HCT116 (cell line): ENCODE data around the gene EHD4.

Source experiments
- CTCF ChIP-seq, 3 experiments: fragments of 200-600 bp in 1 of 3; sonication (generic) in 1 of 3; IDR thresholded peaks in 2 of 3; conservative IDR thresholded peaks in 1 of 3; 2 replicates each; pipeline ENCODE4 v1.5.1; 2012 to 2017; ENCODE audit warnings: low read depth in 2 of 3, low read length in 2 of 3, antibody characterized with exemption in 1 of 3, borderline replicate concordance in 1 of 3, control low read depth in 1 of 3, mild to moderate bottlenecking in 1 of 3, mixed read lengths in 1 of 3, mixed run types in 1 of 3, moderate library complexity in 1 of 3; ENCODE audit not compliant: insufficient read depth in 1 of 3
- JUND ChIP-seq: IDR thresholded peaks from 2 replicates; pipeline ENCODE4 v1.6.1; 2012
- MAX ChIP-seq: IDR thresholded peaks from 2 replicates; pipeline ENCODE4 v1.6.1; 2012
- SP1 ChIP-seq: IDR thresholded peaks from 2 replicates; pipeline ENCODE4 v1.6.1; 2012; ENCODE audit warnings: low read depth
- ZBTB33 ChIP-seq: IDR thresholded peaks from 2 replicates; pipeline ENCODE4 v1.6.1; 2011; ENCODE audit warnings: mild to moderate bottlenecking, low read length, moderate library complexity; ENCODE audit not compliant: insufficient replicate concordance; ENCODE audit errors: extremely low read depth

- TF ChIP-seq CTCF (IDR thresholded peaks at IDR 0.05 in 2 of 3, conservative IDR thresholded peaks at IDR 0.05 in 1 of 3; ENCODE audit: borderline replicate concordance in 1 of 3, insufficient read depth in 1 of 3, low read depth in 2 of 3, low read length in 2 of 3) (no peak), ZBTB33 (no peak), SP1 (no peak), MAX (no peak), JUND (no peak)
These were observed 65.2 kb downstream of the EHD4 start for GRCh38 chr15:41907141-41907540.
